Measurements from ENCODE around the gene HDAC4. TPM values are rescaled to one million over a fixed set of nuclear protein-coding genes. Genes with fewer than 3 reads are reported as not detected.

The HDAC4 gene
- total RNA-seq, 1 experiment from 2014 or later, result 40.1 TPM

- ATAC-seq (no peak), DNase-seq (ENCODE audit: low read depth, low spot score) (no peak)
- BruUV-seq (replicated peaks), result no TSS peak
- CTCF ChIA-PET, result no interaction called here
- no peak overlapping the region for H3K4me3 ChIP-seq (ENCODE audit: low read depth in 2 of 2, low read length in 2 of 2)
- H3K27me3 ChIP-seq (ENCODE audit: control insufficient read depth, insufficient read depth, low read length), result no peaks in the 10 kb centered on the region
- no peaks in the 10 kb centered on the region for H3K9me3 ChIP-seq (ENCODE audit: control insufficient read depth, insufficient read depth, low read depth, low read length)
- POLR2A ChIA-PET, result no interaction called here
- in situ Hi-C loops (cut with HindIII; ENCODE audit: low pct_unique_long_range_greater_than_20kb, low sequenced_read_pairs), result no loop called here
- no peak overlapping the region for H3K27ac ChIP-seq (ENCODE audit: low read length)
- intact Hi-C loops (cut with micrococcal nuclease; ENCODE audit: unreplicated experiment), result no loop called here
- H3K4me1 ChIP-seq (ENCODE audit: control insufficient read depth, insufficient read depth, low read length), result no peaks in the 10 kb centered on the region
- no peaks in the 10 kb centered on the region for H3K36me3 ChIP-seq (ENCODE audit: control insufficient read depth, insufficient read depth, low read length)
- TF ChIP-seq CTCF (IDR thresholded peaks at IDR 0.05) (no peak), REST (IDR thresholded peaks at IDR 0.05; ENCODE audit: insufficient read depth in 1 of 2, low read depth in 2 of 2, low read length in 1 of 2) (no peak), SIN3A (IDR thresholded peaks at IDR 0.05; ENCODE audit: borderline replicate concordance, insufficient read depth, low read depth, low read length) (no peak), TCF7L2 (IDR thresholded peaks at IDR 0.05; ENCODE audit: low read depth, low read length) (no peak), POLR2AphosphoS5 (IDR thresholded peaks at IDR 0.05; ENCODE audit: low read depth, low read length) (no peak)
Measured at GRCh38 chr2:239368906-239369552, 31.8 kb downstream of the HDAC4 start.

GRCh38 chr2:239368321-239368720 lies 32.5 kb downstream of the HDAC4 start:
- H3K27me3 ChIP-seq (ENCODE audit: control insufficient read depth, insufficient read depth, low read length), result no peaks in the 10 kb centered on the region
- no TSS peak for BruUV-seq (replicated peaks)
- intact Hi-C loops (cut with micrococcal nuclease; ENCODE audit: unreplicated experiment), result no loop called here
- POLR2A ChIA-PET, result no interaction called here
- ATAC-seq (no peak), DNase-seq (ENCODE audit: low read depth, low spot score) (no peak)
- in situ Hi-C loops (cut with HindIII; ENCODE audit: low pct_unique_long_range_greater_than_20kb, low sequenced_read_pairs), result no loop called here
- H3K36me3 ChIP-seq (ENCODE audit: control insufficient read depth, insufficient read depth, low read length), result no peaks in the 10 kb centered on the region
- CTCF ChIA-PET, result no interaction called here
- H3K27ac ChIP-seq (ENCODE audit: low read length), result no peak overlapping the region
- no peaks in the 10 kb centered on the region for H3K4me1 ChIP-seq (ENCODE audit: control insufficient read depth, insufficient read depth, low read length)
- no peak overlapping the region for H3K4me3 ChIP-seq (ENCODE audit: low read depth in 2 of 2, low read length in 2 of 2)
- no peak for TF ChIP-seq POLR2AphosphoS5 (IDR thresholded peaks at IDR 0.05; ENCODE audit: low read depth, low read length)
- TF ChIP-seq CTCF (IDR thresholded peaks at IDR 0.05), result no peak
- no peak for TF ChIP-seq TCF7L2 (IDR thresholded peaks at IDR 0.05; ENCODE audit: low read depth, low read length)
- TF ChIP-seq REST (IDR thresholded peaks at IDR 0.05; ENCODE audit: insufficient read depth in 1 of 2, low read depth in 2 of 2, low read length in 1 of 2), result no peak
- no peak for TF ChIP-seq SIN3A (IDR thresholded peaks at IDR 0.05; ENCODE audit: borderline replicate concordance, insufficient read depth, low read depth, low read length)
- no peaks in the 10 kb centered on the region for H3K9me3 ChIP-seq (ENCODE audit: control insufficient read depth, insufficient read depth, low read depth, low read length)
